Upper lobe of right lung (tissue), 1 donor: ENCODE data around the gene AUH. TPM values are rescaled to one million over a fixed set of nuclear protein-coding genes. Genes with fewer than 3 reads are reported as not detected.

Experiments
- ATAC-seq: fragments of 200-7000 bp; cut with Tn5 transposase; one replicate; pipeline ENCODE4 v1.9.1; 2020; ENCODE audit warnings: mild to moderate bottlenecking, moderate library complexity
- DNase-seq: peaks from one replicate; pipeline ENCODE4 v3.0.0-alpha.2; 2020
- H3K27ac ChIP-seq: fragments of 200-600 bp; one replicate; pipeline ENCODE4 v1.8.0; 2022
- H3K27me3 ChIP-seq: fragments of 200-600 bp; one replicate; pipeline ENCODE4 v1.8.0; 2022; ENCODE audit warnings: mild to moderate bottlenecking
- H3K36me3 ChIP-seq: fragments of 200-600 bp; one replicate; pipeline ENCODE4 v1.8.0; 2022
- H3K4me1 ChIP-seq: fragments of 200-600 bp; one replicate; pipeline ENCODE4 v1.8.0; 2022
- H3K4me3 ChIP-seq: fragments of 200-600 bp; one replicate; pipeline ENCODE4 v1.8.0; 2022; ENCODE audit warnings: mild to moderate bottlenecking
- H3K9me3 ChIP-seq: fragments of 200-600 bp; one replicate; pipeline ENCODE4 v1.8.0; 2022
- intact Hi-C: fragments of 100-400 bp; cut with DNase I; formaldehyde crosslinking; loops from one replicate; pipeline ENCODE4 v1.11.0; 2022
- total RNA-seq: library from RNA; stranded (reverse); fragmentation: NEBNext Ultra II Directional; extraction: Animal tissue kit (Norgen Biotek cat#: 25700); gene quantifications from one replicate; pipeline ENCODE4 v1.2.1, GENCODE V29; 2021
- TF ChIP-seq, protein P1 (sequence below): fragments of 200-600 bp; IDR thresholded peaks from one replicate; pipeline ENCODE4 v1.8.0; 2022; ENCODE audit warnings: antibody characterized with exemption
- donor health status: DM: no; HTN: yes; CAD: no; lungs with severe emphysema.

The AUH gene
- total RNA-seq, 1 donor from 2014 or later = 18.6 TPM

DNA sequence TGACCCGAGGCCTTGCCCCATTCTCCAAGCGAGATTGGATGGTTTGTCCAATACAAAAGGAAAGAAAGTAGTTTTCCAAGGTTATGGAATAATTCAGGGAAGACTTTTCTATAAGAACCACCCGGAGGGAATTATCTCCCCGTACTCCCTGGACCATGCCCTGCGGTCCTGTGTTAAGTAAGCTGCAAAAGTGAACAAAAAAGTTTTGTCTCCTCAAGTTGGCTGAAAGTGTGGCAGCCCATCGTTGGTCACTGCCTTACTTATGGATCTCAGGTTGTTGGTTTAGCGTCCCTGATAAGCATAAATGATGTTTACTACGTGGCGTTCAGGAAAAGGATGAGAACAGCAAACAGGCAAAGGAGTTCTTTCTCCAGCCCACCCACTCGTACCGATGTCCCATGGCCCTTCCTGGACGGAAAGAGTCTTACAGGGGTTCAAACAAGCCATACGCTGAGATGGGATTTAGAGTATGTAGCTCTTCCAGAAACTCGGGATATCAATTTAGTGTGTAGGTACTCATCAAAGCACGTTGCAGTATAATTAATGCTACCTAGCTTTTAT is 413 bp upstream of the AUH start:
- TF ChIP-seq, protein P1, sequence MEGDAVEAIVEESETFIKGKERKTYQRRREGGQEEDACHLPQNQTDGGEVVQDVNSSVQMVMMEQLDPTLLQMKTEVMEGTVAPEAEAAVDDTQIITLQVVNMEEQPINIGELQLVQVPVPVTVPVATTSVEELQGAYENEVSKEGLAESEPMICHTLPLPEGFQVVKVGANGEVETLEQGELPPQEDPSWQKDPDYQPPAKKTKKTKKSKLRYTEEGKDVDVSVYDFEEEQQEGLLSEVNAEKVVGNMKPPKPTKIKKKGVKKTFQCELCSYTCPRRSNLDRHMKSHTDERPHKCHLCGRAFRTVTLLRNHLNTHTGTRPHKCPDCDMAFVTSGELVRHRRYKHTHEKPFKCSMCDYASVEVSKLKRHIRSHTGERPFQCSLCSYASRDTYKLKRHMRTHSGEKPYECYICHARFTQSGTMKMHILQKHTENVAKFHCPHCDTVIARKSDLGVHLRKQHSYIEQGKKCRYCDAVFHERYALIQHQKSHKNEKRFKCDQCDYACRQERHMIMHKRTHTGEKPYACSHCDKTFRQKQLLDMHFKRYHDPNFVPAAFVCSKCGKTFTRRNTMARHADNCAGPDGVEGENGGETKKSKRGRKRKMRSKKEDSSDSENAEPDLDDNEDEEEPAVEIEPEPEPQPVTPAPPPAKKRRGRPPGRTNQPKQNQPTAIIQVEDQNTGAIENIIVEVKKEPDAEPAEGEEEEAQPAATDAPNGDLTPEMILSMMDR = no peak
- H3K9me3 ChIP-seq = no peaks in the 10 kb centered on the region
- intact Hi-C loops = no loop called here
- ATAC-seq = no peak
- peaks cover 4% of the 10 kb centered on the region for H3K36me3 ChIP-seq
- H3K27me3 ChIP-seq = no peaks in the 10 kb centered on the region
- H3K4me3 ChIP-seq = peak overlapping the region; percentile 99
- DNase-seq = no peak
- H3K27ac ChIP-seq = peak overlapping the region; percentile 93
- peaks cover 14% of the 10 kb centered on the region for H3K4me1 ChIP-seq

DNA sequence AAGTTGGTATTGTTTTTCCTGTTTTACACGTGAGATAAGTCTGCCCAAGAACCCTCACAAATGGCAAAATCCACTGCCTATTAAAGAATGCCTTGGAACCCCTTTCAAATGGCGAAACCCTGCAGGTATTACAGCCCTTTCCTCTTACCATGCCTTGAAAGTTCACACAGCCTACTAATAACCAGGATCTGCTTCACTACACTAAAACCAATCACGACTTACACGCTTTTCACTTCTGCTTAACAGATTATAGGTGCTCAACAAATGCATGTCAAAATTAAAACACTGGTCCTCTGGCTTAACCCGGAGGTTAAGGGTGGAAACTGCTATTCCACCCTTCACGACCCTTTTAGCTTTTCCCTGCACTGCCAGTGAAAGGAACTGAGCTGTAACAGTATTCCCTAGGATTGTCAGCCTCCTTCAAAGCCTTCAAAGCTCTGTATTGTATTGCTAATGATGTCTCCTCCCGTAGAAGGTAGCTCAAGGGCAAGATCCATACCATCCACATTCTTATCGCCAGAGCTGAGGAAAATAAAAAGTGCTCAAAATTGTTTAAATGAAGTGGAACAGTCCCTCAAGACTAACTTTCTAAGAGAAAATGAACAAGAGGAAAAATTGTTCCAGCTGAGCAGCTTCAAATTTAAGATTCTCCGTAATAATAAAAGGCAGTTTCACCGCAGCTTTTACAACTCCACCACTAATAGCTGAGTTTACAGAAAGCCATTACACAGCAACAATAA is 997 bp downstream of the AUH start:
- Histone ChIP-seq H3K27ac (peak overlapping the region; percentile 93), H3K36me3 (peaks cover 4% of the 10 kb centered on the region), H3K27me3 (no peaks in the 10 kb centered on the region), H3K4me1 (peaks cover 17% of the 10 kb centered on the region), H3K4me3 (peak overlapping the region; percentile 99), H3K9me3 (no peaks in the 10 kb centered on the region)
- ATAC-seq = no peak
- TF ChIP-seq, protein P1 = no peak
- intact Hi-C loops = no loop called here
- no peak for DNase-seq

DNA sequence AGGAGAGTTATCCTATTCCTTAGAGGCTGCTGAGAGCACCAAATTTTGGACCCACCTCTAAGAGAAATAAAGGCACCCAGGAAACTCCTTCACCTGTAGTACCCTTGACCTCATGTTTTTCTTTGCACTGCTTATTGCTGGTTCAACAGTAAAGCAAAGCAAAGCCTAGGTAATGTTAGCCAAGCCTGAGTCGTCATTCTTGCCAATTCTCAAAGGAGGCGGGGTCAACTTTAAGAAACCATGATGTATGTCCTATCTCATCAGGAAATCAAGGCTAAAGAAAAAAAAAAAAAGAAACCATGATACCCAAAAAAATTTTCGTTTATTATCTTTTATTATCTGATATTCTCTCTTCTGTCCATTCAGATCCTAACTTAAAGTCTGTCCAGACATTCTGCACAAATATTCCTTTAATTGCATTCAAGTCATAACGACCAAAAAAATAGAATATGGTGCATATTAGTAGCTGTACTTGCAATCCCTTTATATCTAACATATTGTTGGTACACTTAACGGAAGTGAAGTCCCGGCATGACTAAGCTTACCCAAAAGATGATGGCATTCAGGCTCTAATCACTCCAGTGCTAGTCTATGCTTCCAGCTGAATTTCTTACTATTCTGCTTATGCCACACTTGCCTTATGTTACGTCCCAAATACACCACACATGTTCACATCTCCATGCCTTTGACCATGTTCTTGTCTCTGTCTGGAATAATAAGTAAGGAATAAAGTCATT is 1.8 kb downstream of the AUH start:
- TF ChIP-seq, protein P1 = no peak
- H3K4me3 ChIP-seq = peak overlapping the region; percentile 99
- ATAC-seq (no peak), DNase-seq (no peak)
- intact Hi-C loops = no loop called here
- no peak overlapping the region for H3K27ac ChIP-seq
- H3K4me1 ChIP-seq = peaks cover 19% of the 10 kb centered on the region
- no peaks in the 10 kb centered on the region for H3K27me3 ChIP-seq
- H3K36me3 ChIP-seq = peaks cover 8% of the 10 kb centered on the region
- no peaks in the 10 kb centered on the region for H3K9me3 ChIP-seq

DNA sequence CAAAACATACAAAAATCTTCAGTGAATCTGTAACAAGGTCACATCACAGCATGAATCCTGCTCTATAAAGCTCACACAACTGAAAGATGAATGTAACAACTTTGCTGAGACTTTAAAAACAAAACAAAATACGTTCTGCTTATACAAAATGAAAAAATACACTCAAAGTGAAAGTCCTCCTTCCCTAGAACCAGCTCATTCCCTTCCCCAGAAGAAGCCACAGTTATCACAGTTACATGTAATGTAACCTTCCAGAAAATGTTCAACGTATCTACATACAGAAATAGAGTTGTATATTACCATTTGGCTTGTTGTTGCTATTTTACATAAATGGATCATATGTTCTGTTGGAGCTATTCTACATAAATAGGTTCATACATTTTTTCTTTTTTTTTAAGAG is 2.6 kb downstream of the AUH start:
- Histone ChIP-seq H3K27ac (no peak overlapping the region), H3K9me3 (no peaks in the 10 kb centered on the region), H3K4me1 (peaks cover 19% of the 10 kb centered on the region), H3K36me3 (peaks cover 11% of the 10 kb centered on the region), H3K4me3 (no peak overlapping the region), H3K27me3 (no peaks in the 10 kb centered on the region)
- DNase-seq (no peak), ATAC-seq (no peak)
- intact Hi-C loops = no loop called here
- TF ChIP-seq, protein P1 = no peak

DNA sequence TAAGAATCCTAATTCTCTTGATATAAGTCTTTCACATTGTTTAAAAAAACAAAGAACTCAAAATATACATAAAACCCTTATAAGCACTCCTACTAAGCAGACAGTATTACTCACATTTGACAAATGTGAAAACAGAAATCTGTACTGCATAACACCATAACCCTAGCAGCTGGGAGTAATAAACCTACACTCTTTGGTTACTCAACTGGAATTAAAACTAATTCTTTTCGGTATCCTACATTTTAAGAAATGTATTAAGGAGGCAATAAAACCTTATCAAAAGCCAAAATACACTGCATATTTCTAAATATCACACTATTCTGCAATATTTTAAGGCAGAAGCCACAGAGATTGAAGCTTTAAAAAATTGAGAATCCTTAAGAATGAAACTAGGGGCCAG is 6.8 kb downstream of the AUH start:
- ATAC-seq (no peak), DNase-seq (no peak)
- peaks cover 4% of the 10 kb centered on the region for H3K4me1 ChIP-seq
- TF ChIP-seq, protein P1 = no peak
- no peaks in the 10 kb centered on the region for H3K27me3 ChIP-seq
- peaks cover 43% of the 10 kb centered on the region for H3K36me3 ChIP-seq
- intact Hi-C loops = no loop called here
- H3K9me3 ChIP-seq = no peaks in the 10 kb centered on the region
- H3K27ac ChIP-seq = no peak overlapping the region
- no peak overlapping the region for H3K4me3 ChIP-seq
